HG02763 (cell line): ENCODE data around the gene C11orf86.
"Not testable (repeated sequence)": the region's sequence is repeated elsewhere in the genome, so short reads cannot be mapped to it uniquely, and the experiment has no call there.

Source experiments
- ATAC-seq: cut with Tn5 transposase; IDR thresholded peaks from one replicate; pipeline ENCODE4 v1.9.1; 2021; ENCODE audit warnings: mild to moderate bottlenecking, moderate library complexity; ENCODE audit not compliant: unreplicated experiment

C11orf86 gene, protein sequence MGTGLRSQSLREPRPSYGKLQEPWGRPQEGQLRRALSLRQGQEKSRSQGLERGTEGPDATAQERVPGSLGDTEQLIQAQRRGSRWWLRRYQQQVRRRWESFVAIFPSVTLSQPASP

DNA sequence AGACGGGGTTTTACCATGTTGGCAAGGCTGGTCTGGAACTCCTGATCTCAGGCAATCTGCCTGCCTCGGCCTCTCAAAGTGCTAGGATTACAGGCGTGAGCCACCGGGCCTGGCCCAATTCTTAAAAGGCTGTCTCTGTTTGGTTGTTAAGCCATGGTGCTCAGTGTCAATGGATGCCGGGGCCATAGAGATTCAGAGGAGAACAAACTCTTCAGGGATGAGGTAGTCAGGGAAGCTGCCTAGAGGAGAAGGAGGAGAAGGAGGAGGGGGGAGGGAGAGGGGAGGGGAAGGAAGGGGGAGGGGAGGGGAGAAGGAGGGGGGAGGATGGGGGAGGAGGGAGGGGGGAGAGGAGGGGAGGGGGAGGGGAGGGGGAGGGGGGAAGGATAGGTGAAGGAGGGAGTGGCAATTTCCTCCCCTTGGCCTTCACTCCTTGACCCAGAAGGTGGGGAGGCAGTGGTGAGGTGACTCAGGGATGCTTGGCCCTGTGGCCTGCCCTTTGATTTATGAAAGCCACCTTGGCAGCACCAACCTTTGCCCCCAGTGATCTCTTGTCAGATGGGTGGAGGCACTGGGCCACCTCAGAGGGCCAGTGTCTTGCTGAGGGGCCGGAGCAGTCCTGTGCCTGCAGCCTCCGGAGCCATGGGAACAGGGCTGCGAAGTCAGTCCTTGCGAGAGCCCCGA, at the start of gene C11orf86:
TSS of gene C11orf86 (plus strand) at position 581 of the 681 bp plus-strand sequence. CDS start at position 640, 59 bp downstream.
- no peak for ATAC-seq

- no peak for ATAC-seq
Observed at GRCh38 chr11:66929753-66930152, 45.4 kb upstream of the C11orf86 start.

- no peak for ATAC-seq
Observed at GRCh38 chr11:66932543-66932942, 42.6 kb upstream of the C11orf86 start.

DNA sequence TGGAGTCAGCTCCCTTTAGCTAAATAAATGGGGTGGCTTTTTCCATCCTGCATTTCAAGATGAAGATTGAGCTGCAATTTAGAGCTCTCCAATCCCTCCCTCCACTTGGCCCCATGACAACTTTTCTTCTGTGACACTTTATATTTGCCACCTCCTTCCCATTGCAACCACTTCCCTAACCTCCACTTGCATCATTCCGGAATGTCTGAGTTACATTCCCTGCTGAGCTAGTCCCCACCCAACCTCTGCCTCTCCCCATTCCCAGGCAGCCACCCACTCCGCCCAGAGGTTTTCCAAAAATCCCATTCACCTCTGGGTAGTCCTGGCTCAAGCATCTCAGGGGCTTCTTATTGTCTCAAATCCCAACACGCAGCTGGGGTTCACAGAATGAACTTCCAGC, 41.6 kb upstream of the C11orf86 start:
- no peak for ATAC-seq

DNA sequence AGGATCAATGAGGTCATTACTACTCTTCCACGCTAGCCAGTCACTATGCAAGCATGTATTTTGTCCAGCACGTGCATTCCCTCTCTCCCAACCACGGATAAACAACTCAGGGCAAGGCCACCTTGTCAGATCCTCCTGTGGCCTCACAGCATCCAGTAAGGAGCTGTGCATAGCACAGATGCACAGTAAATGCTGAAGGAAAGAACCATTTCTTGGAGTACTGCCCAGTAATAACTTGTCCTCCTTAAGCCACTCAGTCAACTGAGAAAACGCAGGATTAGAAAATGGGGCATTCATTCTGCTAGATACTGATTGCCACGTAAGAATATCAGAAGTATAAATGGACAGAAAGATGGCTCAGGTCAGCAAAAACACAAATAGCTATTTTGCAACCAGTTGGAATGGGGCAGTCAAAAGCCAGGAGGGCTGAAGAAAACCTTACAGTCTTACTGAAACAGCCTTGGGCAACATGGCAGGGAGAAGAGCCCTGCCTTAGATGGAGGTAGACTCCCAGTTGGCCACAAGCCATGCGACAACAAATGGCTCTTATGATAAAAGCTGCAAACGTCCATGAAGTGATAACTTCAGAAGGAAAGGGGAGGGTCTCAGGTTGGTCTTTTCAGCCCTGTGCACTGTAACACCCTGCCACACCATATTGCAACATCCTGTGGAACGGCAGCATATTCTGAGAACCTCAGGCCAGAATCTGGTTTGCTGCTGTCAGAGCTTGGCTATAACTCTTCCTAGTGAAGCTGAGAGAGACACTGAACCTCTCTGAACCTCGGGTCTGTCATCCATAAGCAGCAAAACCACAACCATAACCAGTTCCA, 39.9 kb upstream of the C11orf86 start:
- no peak for ATAC-seq

DNA sequence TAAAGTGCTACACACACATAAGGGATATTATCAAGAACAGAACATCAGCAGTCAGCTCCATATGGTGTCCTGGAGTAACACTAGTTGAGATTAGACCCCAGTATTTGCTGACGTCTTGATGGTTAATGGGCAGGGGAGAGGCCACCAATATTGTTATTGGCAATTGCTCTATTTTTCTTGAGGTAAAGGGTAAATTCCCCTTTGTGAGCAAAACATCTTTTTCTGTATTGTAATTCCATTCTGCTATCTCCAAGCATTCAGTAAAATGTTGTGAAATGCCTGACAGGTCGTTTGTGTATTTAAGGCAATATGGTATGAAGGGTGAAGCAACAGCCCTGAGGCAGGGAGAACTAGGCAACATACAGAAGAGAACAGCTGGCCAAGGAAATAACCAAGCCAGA, 38.8 kb upstream of the C11orf86 start:
- ATAC-seq: no peak

DNA sequence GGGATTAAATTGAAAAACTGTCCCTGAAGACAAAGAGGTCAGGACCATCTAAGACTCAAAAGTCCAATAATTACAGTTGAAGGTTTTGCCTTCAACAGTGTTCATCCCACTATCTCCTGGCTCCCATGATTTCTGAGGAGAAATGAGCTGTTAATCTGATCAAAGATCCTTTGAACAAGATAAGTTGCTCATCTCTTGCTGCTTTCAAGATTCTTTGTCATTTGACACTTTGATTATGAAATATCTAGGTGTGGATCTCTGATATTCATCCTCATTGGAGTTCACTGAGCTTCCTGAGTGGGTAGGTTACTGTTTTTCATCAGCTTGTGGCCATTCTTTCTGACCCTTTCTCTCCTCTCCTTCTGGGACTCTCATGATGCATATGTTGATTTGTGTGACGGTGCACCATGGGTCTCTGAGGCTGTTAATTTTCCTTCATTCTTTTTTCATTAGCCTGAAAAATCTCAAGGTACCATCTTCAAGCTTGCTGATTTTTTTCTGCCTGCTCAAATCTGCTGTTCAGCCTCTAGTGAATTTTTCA, 37.8 kb upstream of the C11orf86 start:
- ATAC-seq: no peak

DNA sequence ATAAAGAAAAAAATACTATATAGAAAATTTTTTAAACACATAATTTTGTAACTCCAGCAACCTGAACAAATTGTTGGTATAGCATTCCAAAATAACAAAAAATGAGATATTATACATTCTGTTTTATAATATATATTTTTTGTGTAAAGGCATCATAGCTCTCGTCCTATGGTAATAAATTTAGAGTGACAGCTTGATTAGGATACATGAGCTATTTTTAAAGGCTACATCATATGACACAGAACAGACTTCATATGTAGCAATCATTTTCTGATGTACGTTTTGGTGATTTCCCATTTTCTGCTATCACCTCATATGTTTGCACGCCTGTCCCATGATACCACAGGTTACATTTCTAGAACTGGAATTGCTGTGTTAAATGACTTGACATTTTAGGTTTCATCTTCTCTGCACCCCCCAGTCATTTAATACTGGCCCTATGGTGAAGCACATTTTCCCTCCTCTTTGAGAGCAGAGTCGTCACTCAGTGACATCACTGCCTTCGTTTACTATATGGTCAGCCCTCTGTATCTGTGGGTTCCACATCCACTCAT, 36.4 kb upstream of the C11orf86 start:
- ATAC-seq: no peak

GRCh38 chr11:66950112-66950535, 25.0 kb upstream of the C11orf86 start:
- ATAC-seq: no peak

- no peak for ATAC-seq
Observed at GRCh38 chr11:66951135-66951534, 24.0 kb upstream of the C11orf86 start.

DNA sequence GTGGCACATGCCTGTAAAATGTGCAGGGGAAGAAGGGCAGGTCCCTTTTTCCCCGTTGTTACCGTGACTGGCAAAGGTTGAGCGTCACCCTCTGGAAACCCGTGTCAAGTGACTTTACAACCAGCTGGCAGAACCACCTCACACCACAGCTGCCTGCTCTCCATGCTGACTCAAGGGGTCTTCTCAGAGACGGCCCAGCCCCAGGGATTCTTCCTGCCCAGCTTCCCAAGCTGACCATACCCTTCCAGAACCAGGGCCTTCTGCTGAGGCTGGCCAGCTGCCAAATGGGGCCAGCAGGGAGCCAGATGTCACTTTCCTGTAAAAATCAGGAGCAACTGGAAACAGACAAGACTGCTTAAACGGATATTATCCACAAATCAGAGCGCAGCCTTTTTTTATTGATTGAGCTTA, 23.2 kb upstream of the C11orf86 start:
- no peak for ATAC-seq

GRCh38 chr11:66953081-66953833, 21.8 kb upstream of the C11orf86 start:
- ATAC-seq: no peak

- no peak for ATAC-seq
Observed at GRCh38 chr11:66956689-66957290, 18.3 kb upstream of the C11orf86 start.

GRCh38 chr11:66957971-66958231, 17.2 kb upstream of the C11orf86 start:
- ATAC-seq: no peak

- ATAC-seq: peak; percentile 90
Observed at GRCh38 chr11:66958232-66958955, 16.7 kb upstream of the C11orf86 start, which contains the start of gene PC. Gene PC, minus strand, starts transcription at chr11:66958383. Its CDS starts 86,224 bp downstream, at chr11:66872159.

GRCh38 chr11:66958956-66959274, 16.2 kb upstream of the C11orf86 start:
- no peak for ATAC-seq

DNA sequence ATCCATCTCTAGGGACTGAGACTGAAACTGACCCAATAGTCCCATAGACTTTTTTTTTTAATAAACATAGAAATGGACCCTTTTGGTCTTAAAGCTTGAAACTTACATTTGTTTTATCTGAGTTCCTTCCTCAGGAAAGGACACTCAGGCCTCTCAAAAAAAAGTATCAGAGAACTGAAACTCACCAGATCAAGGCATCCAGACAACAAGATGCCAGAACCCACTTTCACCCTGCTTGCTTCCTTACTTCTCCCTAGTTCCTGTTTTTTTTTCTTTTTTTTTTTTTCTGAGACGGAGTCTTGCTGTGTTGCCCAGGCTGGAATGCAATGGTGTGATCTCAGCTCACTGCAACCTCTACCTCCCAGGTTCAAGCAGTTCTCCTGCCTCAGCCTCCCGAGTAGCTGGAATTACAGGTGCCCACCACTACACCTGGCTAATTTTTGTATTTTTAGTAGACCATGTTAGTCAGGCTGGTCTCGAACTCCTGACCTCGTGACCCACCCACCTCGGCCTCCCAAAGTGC, 13.4 kb upstream of the C11orf86 start:
- ATAC-seq: not testable (repeated sequence)

DNA sequence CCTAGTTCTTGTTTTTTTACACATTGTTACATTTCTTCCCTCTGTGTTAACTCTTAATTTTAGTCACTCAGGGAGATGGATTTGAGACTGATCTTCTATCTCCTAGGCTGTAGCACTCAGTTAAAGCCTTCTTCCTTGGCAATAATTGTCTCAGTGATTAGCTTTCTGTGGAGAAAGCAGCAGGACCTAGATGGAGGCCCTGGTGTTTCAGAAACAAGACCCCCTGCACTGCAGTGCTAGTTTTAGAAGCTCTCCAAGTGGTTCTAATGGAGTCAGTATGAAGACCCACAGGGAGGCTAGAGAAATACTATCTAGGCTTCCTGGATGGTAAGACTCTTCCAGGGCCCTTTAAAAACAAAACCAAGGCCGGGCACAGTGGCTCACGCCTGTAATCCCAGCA, 12.9 kb upstream of the C11orf86 start:
- ATAC-seq: no peak

DNA sequence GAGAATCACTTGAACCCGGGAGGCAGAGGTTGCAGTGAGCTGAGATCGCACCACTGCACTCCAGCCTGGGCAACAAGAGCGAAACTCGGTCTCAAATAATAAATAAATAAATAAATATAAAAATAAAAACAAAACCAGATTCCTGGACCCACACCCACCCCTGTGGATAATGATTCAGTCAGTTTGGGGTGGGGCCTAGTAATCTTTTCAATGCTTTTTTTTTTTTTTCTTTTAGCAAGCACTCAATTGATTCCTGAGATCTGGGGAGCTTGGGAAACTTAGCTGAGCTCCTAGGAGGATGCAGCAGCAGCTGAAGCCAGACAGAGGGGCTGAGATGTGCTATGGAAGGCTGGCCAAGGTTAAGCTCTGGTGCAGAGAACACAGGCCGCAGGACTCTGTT, 12.3 kb upstream of the C11orf86 start:
- ATAC-seq: no peak

GRCh38 chr11:66964495-66964894, 10.6 kb upstream of the C11orf86 start:
- no peak for ATAC-seq
